Naive thymus-derived CD8-positive, alpha-beta T cell (primary cell): ENCODE data around the gene SORBS2. TPM values are rescaled to one million over a fixed set of nuclear protein-coding genes. Genes with fewer than 3 reads are reported as not detected.

Experiments
- ATAC-seq, 2 donors: fragments of 150-1000 bp; cut with Tn5 transposase in 1 of 2; sonication (Bioruptor Pico), chemical (Tn5 transposase) in 1 of 2; 1 replicate in 1 of 2; 2 replicates in 1 of 2; pipeline ENCODE4 v1.10.0; 2021; ENCODE audit warnings: mild to moderate bottlenecking in 2 of 2, moderate library complexity in 2 of 2
- POLR2A ChIA-PET: fragments of 350-600 bp; sonication (Branson Sonifier 250); formaldehyde crosslinking; loops from one replicate; lab custom pipeline; 2021; ENCODE audit warnings: antibody characterized with exemption; lab: Charles Lee
- DNase-seq, 10 donors: peaks; one replicate each; pipeline versions ENCODE4 v3.0.0 to v3.0.0-alpha.2; 2020 to 2022
- H3K27ac Mint-ChIP-seq, 10 donors: one replicate each; pipeline ENCODE4 v1.8.0; 2020 to 2022; ENCODE audit warnings: mild to moderate bottlenecking in 10 of 10, mixed read lengths in 10 of 10, moderate library complexity in 4 of 10, inconsistent platforms in 1 of 10
- H3K27me3 Mint-ChIP-seq, 5 donors: one replicate each; pipeline ENCODE4 v1.8.0; 2021 to 2022; ENCODE audit warnings: mixed read lengths in 5 of 5
- H3K36me3 Mint-ChIP-seq, 3 donors: one replicate each; pipeline ENCODE4 v1.8.0; 2020 to 2022; ENCODE audit warnings: mixed read lengths in 3 of 3, mild to moderate bottlenecking in 2 of 3, inconsistent platforms in 1 of 3
- H3K4me1 Mint-ChIP-seq, 4 donors: one replicate each; pipeline ENCODE4 v1.8.0; 2021 to 2022; ENCODE audit warnings: mixed read lengths in 4 of 4
- H3K4me3 Mint-ChIP-seq, 10 donors: one replicate each; pipeline ENCODE4 v1.8.0; 2020 to 2022; ENCODE audit warnings: mild to moderate bottlenecking in 10 of 10, mixed read lengths in 10 of 10, moderate library complexity in 6 of 10, inconsistent platforms in 1 of 10
- H3K9me3 Mint-ChIP-seq, 9 donors: one replicate each; pipeline ENCODE4 v1.8.0; 2020 to 2022; ENCODE audit warnings: mixed read lengths in 9 of 9, mild to moderate bottlenecking in 3 of 9, inconsistent platforms in 1 of 9, moderate library complexity in 1 of 9
- polyA plus RNA-seq, 3 donors: library from polyadenylated mRNA; unstranded; fragments of 300-500 nt; fragmentation: Illumina TruSeq; gene quantifications; one replicate each; pipeline ENCODE4 v1.2.3, GENCODE V29; 2021
- total RNA-seq, 8 experiments: library from RNA in 2 of 8; stranded (reverse) in 2 of 8; gene quantifications; one replicate each; pipeline ENCODE4 v1.2.3 and lab custom pipeline; 2021 to 2026

SORBS2 gene
- total and polyA plus RNA-seq, 5 experiments from 2014 or later: 1.4 TPM; not detected in 4

DNA sequence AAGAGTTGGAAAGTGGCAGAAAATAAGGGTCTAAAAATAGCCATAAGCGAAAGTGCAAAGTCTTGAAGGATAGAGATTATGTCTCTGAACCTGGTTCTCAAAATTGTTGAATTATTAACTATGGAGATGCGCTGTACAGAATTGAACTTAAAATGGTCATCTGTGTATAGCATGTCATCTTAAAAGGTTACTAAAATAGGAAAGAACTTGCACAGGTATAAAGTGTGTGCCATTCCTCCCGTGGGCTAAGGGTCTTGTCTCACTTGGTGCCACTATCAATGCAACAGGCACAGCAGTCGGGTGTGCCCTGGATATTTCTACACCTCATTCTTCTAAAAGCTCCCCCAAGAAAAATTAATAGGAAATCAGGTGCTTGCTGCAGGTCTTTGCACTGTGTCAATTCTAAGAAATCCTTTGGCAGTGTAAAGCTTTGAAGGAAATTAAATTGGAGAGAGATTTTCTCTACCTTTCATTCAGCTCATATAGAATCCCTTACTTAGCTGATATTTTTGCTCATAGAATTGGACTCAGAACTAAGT is 2.4 kb downstream of the SORBS2 start:
- POLR2A ChIA-PET: no interaction called here
- Mint-ChIP-seq H3K4me3 (no peak overlapping the region), H3K27ac (no peak overlapping the region), H3K27me3 (peaks cover 5 to 28% (median 8%) of the 10 kb centered on the region in 5 donors), H3K9me3 (peaks cover 0 to 5% (median 0%) of the 10 kb centered on the region in 9 donors), H3K4me1 (peaks cover 0 to 8% (median 2%) of the 10 kb centered on the region in 4 donors), H3K36me3 (no peaks in the 10 kb centered on the region)
- no peak for DNase-seq
- no peak for ATAC-seq

DNA sequence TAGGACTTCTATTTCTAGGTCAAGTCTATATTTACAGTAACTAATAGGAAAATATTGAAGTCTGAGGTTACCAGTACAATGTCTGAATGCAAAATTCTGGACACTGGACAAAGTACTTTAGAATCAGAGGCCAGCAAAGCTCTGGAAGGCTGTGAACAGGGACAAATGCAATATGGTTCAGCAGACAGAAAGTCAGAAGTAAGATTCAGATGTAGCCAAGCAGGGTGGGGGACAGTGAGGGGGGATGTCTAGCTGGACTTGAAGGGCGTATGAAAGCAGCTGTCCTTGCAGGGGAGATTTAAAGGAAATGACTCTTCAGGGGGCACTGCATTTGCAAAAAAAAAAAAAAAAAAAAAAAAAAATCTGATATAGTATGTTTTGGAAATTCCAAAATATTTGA is 2.9 kb downstream of the SORBS2 start:
- H3K9me3 Mint-ChIP-seq: peaks cover 0 to 5% (median 0%) of the 10 kb centered on the region in 9 donors
- DNase-seq (no peak), ATAC-seq (no peak)
- H3K27me3 Mint-ChIP-seq: peaks cover 3 to 24% (median 6%) of the 10 kb centered on the region in 5 donors
- H3K4me1 Mint-ChIP-seq: peaks cover 0 to 8% (median 2%) of the 10 kb centered on the region in 4 donors
- no peaks in the 10 kb centered on the region for H3K36me3 Mint-ChIP-seq
- H3K4me3 Mint-ChIP-seq: no peak overlapping the region
- POLR2A ChIA-PET: no interaction called here
- no peak overlapping the region for H3K27ac Mint-ChIP-seq

DNA sequence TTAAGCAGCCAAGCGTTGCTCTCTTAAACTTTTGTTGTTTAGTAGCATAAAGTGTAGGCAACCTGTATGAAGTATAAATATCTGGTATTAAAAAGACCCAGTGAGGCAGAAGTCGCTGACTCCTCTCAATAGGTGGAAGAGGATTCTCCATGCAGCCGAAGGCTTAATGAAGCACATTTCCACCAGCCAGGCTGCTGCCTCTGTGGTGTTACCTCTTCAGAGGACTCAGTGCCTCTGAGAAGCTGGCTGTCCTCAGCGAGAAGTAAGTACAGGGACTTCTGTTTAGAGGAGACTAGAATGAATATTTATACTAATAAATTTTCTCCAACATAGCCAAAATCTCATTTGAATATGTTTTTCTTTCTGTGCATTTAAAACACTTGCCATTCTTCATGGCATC is 6.0 kb downstream of the SORBS2 start:
- no peak overlapping the region for H3K27ac Mint-ChIP-seq
- peaks cover 0 to 10% (median 5%) of the 10 kb centered on the region in 5 donors for H3K27me3 Mint-ChIP-seq
- ATAC-seq (no peak), DNase-seq (no peak)
- no peaks in the 10 kb centered on the region for H3K4me1 Mint-ChIP-seq
- no peaks in the 10 kb centered on the region for H3K36me3 Mint-ChIP-seq
- POLR2A ChIA-PET: no interaction called here
- no peak overlapping the region for H3K4me3 Mint-ChIP-seq
- H3K9me3 Mint-ChIP-seq: peaks cover 0 to 11% (median 0%) of the 10 kb centered on the region in 9 donors

DNA sequence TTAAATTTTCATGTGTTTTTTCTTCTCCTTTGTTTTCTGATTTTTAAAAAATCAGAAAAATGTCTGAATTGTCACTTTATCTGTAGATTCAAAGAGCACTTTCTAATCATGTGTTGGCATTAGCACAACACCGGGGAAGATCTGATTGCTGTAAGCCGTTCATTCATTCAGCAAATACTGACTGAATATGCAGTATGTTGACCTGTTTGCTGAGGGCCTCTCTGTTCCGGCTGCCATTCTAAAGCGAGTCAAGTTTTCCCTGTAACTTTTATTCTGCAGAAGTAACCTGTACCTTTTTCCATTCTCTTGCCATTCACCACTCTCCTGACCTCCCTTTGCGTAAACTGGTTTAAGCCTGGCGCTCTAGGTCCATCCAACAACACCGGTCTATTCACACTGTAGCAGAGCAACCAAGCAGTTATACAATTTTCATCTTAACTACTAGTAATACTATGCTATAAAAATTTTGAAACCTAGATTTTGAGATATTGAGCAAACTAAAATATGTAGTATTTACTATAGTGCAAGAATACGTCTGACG is 6.7 kb downstream of the SORBS2 start:
- ATAC-seq: no peak
- Mint-ChIP-seq H3K27ac (no peak overlapping the region), H3K9me3 (peaks cover 0 to 17% (median 0%) of the 10 kb centered on the region in 9 donors), H3K4me1 (no peaks in the 10 kb centered on the region), H3K4me3 (no peak overlapping the region), H3K36me3 (no peaks in the 10 kb centered on the region), H3K27me3 (peaks cover 0 to 10% (median 3%) of the 10 kb centered on the region in 5 donors)
- DNase-seq: no peak
- POLR2A ChIA-PET: no interaction called here

DNA sequence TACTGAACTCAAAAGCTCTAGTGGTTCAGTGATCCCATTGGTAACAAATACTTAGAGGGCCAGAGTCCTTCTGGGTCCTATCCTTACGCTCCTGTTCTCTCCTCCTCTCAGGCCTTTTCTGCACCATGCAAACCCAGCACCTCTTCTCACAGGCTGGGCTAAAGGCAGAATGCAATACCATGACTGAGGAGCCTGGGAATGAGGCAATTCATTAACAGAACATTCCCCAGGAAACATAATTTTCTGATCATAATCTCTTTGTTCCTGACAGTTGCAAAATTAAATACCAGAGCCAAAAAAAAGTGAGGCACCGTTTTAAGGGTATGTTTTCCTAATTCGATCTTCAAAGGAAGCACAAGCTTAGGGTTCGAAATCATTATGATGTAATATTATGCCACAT is 9.0 kb downstream of the SORBS2 start:
- Mint-ChIP-seq H3K36me3 (no peaks in the 10 kb centered on the region), H3K9me3 (peaks cover 0 to 18% (median 0%) of the 10 kb centered on the region in 9 donors), H3K4me1 (no peaks in the 10 kb centered on the region), H3K27me3 (peaks cover 0 to 3% (median 1%) of the 10 kb centered on the region in 5 donors), H3K27ac (no peak overlapping the region), H3K4me3 (no peak overlapping the region)
- POLR2A ChIA-PET: no interaction called here
- no peak for DNase-seq
- ATAC-seq: no peak

DNA sequence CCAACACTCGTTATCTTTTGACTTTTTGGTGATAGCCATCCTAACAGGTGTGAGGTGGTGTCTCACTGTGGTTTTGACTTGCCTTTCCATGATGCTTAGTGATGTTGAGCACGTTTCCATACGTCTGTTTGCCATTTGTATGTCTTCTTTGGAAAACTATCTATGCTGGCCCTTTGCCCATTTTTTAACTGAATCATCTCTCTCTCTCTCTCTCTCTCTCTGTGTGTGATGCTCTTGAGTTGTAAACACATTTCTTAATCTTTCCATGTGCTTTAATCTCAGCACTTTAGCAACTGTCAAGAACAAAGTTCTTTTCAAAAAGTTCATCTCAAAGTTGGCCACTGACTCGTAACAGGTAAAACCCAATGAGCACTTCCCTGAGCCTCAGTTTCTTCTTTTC is 10.5 kb downstream of the SORBS2 start:
- Mint-ChIP-seq H3K27ac (no peak overlapping the region), H3K4me1 (no peaks in the 10 kb centered on the region), H3K4me3 (no peak overlapping the region), H3K9me3 (peaks cover 0 to 18% (median 0%) of the 10 kb centered on the region in 9 donors), H3K27me3 (peaks cover 0 to 15% (median 3%) of the 10 kb centered on the region in 5 donors), H3K36me3 (no peaks in the 10 kb centered on the region)
- ATAC-seq (no peak), DNase-seq (no peak)
- POLR2A ChIA-PET: no interaction called here

DNA sequence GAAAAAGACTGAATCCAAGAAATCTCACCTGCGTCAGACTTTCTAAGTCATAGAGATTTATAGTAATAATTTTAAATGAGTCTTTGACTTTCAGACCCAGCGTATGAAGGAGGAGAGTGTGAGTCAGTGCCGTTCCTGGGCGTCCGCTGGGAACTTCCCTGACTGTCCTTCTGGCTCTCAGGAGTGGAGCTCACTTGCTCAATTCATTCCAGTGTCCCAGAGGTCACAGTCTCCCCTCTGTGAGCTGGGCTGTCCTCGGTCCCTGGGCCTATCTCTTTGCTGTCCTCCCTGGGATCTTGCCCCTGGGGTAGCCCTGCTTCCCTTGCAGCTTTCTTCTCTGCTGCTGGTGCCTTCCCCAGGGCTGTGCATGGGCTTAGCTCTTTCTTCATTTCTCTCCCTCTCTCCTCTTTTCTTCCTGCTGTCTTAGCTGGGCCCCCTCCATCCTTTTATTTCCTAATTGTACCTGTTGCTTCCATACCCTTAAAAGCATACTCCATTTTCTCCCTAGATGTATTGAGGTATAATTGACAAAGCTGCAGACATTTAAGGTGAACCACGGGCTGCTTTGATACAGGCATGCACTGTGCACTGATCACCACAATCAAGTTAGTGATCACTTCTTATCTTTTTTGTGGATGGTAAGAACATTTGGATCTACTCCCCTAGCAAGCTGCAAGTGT is 11.6 kb downstream of the SORBS2 start:
- Mint-ChIP-seq H3K9me3 (peaks cover 0 to 18% (median 0%) of the 10 kb centered on the region in 9 donors), H3K27ac (no peak overlapping the region), H3K4me1 (no peaks in the 10 kb centered on the region), H3K4me3 (no peak overlapping the region), H3K27me3 (peaks cover 0 to 23% (median 3%) of the 10 kb centered on the region in 5 donors), H3K36me3 (no peaks in the 10 kb centered on the region)
- DNase-seq: no peak
- ATAC-seq: no peak
- POLR2A ChIA-PET: no interaction called here

DNA sequence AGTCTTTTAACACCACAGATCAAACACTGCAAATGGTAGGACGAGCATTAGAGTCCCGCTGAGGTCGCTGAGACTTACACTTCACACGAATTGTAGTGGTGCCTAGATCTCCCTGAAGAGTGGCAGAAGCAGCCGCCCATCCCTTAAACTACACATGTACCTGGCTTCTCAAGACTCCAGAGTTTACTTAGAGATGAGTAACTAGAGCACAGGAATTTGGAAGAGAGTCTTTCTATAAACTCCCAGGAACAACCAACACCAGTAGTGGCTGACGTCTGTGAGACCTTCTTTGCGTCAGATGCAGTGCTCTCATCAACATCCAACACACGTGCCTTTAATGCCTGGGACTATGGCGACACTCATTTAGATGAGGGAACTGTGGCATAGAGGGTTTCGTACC is 12.6 kb downstream of the SORBS2 start:
- ATAC-seq: no peak
- Mint-ChIP-seq H3K27me3 (peaks cover 0 to 28% (median 3%) of the 10 kb centered on the region in 5 donors), H3K27ac (no peak overlapping the region), H3K4me3 (no peak overlapping the region), H3K36me3 (no peaks in the 10 kb centered on the region), H3K4me1 (no peaks in the 10 kb centered on the region), H3K9me3 (peaks cover 0 to 18% (median 0%) of the 10 kb centered on the region in 9 donors)
- POLR2A ChIA-PET: no interaction called here
- DNase-seq: no peak

DNA sequence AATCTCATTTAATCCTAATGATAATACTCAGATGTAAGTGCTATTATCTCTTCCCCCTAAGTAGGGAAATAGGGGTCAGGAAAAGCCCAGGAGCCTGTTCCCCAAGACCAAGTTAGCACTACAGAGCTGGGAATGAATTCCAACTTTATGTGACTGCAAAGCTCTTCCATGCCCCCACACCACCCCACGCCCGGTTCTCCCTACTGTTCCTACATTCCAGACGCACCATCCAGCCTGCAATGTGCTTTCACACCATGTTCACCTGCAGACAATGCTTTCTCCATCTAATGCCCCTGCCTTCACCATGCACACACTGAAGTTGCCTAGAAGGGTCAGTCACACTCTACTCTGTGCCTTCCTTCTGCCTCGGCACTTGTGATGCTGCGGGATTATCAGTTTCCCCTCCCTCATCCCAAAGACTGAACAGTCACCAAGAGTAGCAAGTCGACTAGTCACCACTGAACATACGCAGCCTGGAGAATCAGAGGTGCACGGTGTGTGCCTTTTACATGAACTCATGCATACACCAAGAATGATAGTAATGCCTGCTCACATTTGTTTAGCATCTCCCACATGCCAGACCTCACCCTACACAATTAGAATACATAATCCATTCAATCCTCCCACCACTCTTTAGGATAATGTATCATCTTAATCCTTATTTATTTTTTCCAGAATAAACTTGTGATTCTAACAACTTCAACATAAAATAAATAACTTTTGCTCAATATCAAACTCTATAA is 14.2 kb downstream of the SORBS2 start:
- DNase-seq (no peak), ATAC-seq (no peak)
- H3K27me3 Mint-ChIP-seq: peaks cover 0 to 28% (median 3%) of the 10 kb centered on the region in 5 donors
- no peak overlapping the region for H3K27ac Mint-ChIP-seq
- H3K4me3 Mint-ChIP-seq: no peak overlapping the region
- POLR2A ChIA-PET: no interaction called here
- H3K36me3 Mint-ChIP-seq: no peaks in the 10 kb centered on the region
- no peaks in the 10 kb centered on the region for H3K4me1 Mint-ChIP-seq
- H3K9me3 Mint-ChIP-seq: peaks cover 0 to 18% (median 0%) of the 10 kb centered on the region in 9 donors

DNA sequence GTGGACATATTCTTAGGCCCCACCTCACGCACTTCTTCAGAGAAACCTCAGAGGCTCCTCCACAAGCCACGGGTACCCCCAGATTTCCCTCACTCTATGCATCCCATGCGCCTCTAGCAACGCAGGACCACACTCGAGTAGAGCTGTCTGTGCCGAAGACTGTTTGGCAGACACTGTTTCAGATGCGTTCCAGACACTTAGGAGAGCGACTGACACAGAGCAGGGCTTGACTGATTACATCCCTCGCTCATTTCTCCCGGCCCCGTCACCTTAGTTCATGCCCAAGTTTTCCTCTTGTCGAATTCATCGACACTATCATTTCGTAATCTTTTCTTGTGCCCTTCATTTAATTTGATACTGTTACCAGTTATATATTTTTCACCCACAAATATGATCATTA is 15.0 kb downstream of the SORBS2 start:
- POLR2A ChIA-PET: no interaction called here
- Mint-ChIP-seq H3K36me3 (no peaks in the 10 kb centered on the region), H3K4me1 (no peaks in the 10 kb centered on the region), H3K27me3 (peaks cover 0 to 28% (median 3%) of the 10 kb centered on the region in 5 donors), H3K4me3 (no peak overlapping the region), H3K9me3 (peaks cover 0 to 17% (median 0%) of the 10 kb centered on the region in 9 donors), H3K27ac (no peak overlapping the region)
- no peak for ATAC-seq
- no peak for DNase-seq

DNA sequence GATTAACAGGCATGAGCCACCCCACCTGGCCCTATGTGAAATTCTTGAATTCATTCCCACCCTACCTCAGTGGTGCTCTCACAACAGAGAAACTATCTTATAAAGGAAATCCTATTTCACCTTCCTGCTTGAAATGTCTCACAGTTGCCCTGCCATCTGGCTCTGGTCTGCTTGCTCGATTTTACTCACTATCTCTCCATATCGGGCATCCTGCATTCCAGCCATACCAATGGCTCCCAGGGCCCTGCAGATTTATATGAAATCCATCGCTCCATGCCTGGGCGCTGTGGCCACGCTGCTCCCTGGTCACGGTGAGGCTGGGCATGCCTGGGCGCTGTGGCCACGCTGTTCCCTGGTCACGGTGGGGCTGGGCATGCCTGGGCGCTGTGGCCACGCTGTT is 15.8 kb downstream of the SORBS2 start:
- Mint-ChIP-seq H3K4me3 (no peak overlapping the region), H3K27ac (no peak overlapping the region), H3K27me3 (peaks cover 0 to 28% (median 3%) of the 10 kb centered on the region in 5 donors), H3K4me1 (no peaks in the 10 kb centered on the region), H3K9me3 (peaks cover 0 to 9% (median 0%) of the 10 kb centered on the region in 9 donors), H3K36me3 (no peaks in the 10 kb centered on the region)
- no peak for DNase-seq
- ATAC-seq: no peak
- POLR2A ChIA-PET: no interaction called here

DNA sequence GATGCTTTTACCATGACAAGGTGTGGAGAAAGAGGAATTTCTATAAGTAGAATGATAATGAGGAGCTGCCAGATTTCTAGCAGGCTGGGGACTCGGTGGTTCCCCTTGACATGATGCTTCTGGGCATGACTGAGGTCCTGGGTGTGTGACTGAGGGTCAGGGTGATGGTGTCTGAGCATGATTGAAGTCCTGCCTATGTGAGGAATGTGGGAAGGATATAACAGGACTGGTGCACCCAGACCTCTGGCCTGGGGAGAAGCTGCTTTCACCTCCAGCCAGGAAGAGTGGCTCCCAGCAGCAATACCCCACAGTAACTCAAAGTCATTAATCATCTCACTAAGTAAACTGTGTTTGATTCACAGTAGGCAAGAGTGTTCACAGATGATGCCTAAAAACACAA is 17.4 kb downstream of the SORBS2 start:
- Mint-ChIP-seq H3K4me3 (no peak overlapping the region), H3K9me3 (peaks cover 0 to 2% (median 0%) of the 10 kb centered on the region in 9 donors), H3K36me3 (no peaks in the 10 kb centered on the region), H3K27ac (no peak overlapping the region), H3K27me3 (peaks cover 0 to 28% (median 3%) of the 10 kb centered on the region in 5 donors), H3K4me1 (no peaks in the 10 kb centered on the region)
- POLR2A ChIA-PET: no interaction called here
- ATAC-seq (no peak), DNase-seq (no peak)

DNA sequence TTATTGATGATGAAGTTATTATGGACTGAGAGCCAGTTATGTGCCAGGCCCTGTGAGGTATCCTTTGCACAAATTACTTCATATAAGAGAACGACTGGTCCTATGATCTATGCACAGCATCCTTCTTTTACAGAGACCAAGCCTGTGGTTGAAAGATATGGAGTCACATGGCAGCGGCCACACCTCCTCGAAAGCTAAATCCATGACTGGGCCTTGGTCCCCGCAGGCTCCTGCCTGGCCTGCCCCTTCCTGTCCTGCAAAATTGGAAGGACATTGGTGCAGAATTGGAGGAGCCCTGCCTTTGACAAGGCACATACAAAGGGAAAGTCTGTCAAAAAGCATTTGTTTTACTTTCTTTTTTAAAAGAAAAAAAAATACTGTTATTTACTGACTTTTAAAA is 18.3 kb downstream of the SORBS2 start:
- no peaks in the 10 kb centered on the region for H3K36me3 Mint-ChIP-seq
- peaks cover 0 to 28% (median 3%) of the 10 kb centered on the region in 5 donors for H3K27me3 Mint-ChIP-seq
- peaks cover 0 to 2% (median 0%) of the 10 kb centered on the region in 9 donors for H3K9me3 Mint-ChIP-seq
- POLR2A ChIA-PET: no interaction called here
- DNase-seq (no peak), ATAC-seq (no peak)
- H3K27ac Mint-ChIP-seq: no peak overlapping the region
- H3K4me1 Mint-ChIP-seq: no peaks in the 10 kb centered on the region
- H3K4me3 Mint-ChIP-seq: no peak overlapping the region
